Nasal cavity respiratory epithelium epithelial cell of viscerocranial mucosa (primary cell): Measurements from ENCODE around the gene TAGAP. TPM values are rescaled to one million over a fixed set of nuclear protein-coding genes. Genes with fewer than 3 reads are reported as not detected.

Source experiments
- total RNA-seq: library from RNA; depleted of rRNA; stranded (reverse); fragments of >200 nt; gene quantifications from 2 replicates; pipeline ENCODE4 v1.2.3, GENCODE V29; 2014

The TAGAP gene
- total RNA-seq = 0.34 and 0.43 TPM in 2 replicates

GRCh38 chr6:159044899-159045727 lies at the start of gene TAGAP:
Gene TAGAP, minus strand, starts transcription at chr6:159044991. Its CDS starts 845 bp downstream, at chr6:159044146.

GRCh38 chr6:158999666-159000403 lies 45.0 kb downstream of the TAGAP start, which contains the start of gene RSPH3:
Gene RSPH3, minus strand, starts transcription at chr6:159000202. Its CDS starts 652 bp downstream, at chr6:158999550.

Other genes starting within 250 kb of the TAGAP start
- gene EZR, start 225.6 kb downstream of the TAGAP start, total RNA-seq = 258 and 312 TPM in 2 replicates
- gene RSPH3, start 44.8 kb downstream of the TAGAP start, total RNA-seq = 6.8 and 16.0 TPM in 2 replicates
- not detected in 2 replicates for gene FNDC1, start 124.4 kb upstream of the TAGAP start, total RNA-seq